ENCODE data around the gene KCNA2. TPM values are rescaled to one million over a fixed set of nuclear protein-coding genes. Genes with fewer than 3 reads are reported as not detected.

KCNA2 gene
- total and polyA plus RNA-seq, 2 of the 13 experiments (the other 11 are each of a cell fraction or from before 2014, with no cell fraction given) = not detected

DNA sequence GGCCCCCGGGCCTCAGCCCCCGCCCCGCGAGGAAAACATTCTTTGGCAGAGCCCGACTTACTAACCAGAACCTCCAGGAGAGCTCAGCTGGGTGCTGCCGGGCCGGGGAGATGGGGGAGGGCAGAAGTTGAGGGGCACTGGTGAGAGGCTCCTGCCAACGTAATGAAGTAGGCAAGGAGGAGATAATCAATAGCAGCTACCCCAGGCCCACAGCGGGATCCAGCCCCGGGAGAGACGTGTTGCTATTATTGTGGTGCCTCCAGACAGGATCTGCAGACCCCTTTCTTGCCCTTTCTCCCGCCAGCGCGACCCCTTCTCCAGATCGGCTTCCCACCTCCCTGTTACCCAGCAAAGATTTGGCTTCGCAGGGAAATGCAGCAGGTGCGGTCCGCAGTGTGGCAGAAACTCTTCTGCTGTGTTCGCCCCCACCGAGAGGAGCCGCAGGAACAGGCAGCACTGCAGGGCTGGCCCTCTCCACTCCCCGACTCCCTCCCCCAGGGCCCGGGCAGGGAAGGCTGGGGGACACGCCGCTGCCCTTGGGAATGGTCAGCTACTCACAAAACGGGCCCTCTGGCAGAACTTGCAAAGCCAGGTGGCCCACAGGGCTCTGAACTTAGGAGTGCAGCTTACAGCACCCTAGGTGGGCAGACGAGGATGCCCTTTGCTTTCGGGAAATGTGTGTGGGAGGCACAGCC lies 1.5 kb upstream of the KCNA2 start:
- ChIA-PET POLR2A (no interaction called here), CTCF (ENCODE audit: low intra/inter-chr PET ratio, low total read pairs) (no interaction called here)
- H3K27ac ChIP-seq (ENCODE audit: extremely low read length, insufficient read depth, low read length) = no peak overlapping the region
- H3K9ac ChIP-seq (ENCODE audit: insufficient read depth, low read depth, low read length) = no peak overlapping the region
- ATAC-seq (no peak), DNase-seq (ENCODE audit: low spot score) (no peak), FAIRE-seq (no peak)
- no TSS peak for BruUV-seq (replicated peaks)
- TF ChIP-seq EZH2 (conservative IDR thresholded peaks at IDR 0.05; ENCODE audit: low read depth, low read length) (peak; percentile 82), ZSCAN30 (CRISPR knock-in tag; IDR thresholded peaks at IDR 0.05) (no peak)
- no peak overlapping the region for H3K4me2 ChIP-seq (ENCODE audit: low read depth, low read length)
- no peak overlapping the region for H2AFZ ChIP-seq (ENCODE audit: low read length)
- in situ Hi-C loops (cut with HindIII; ENCODE audit: extremely low pct_ligation_motif_present, low pct_unique_long_range_greater_than_20kb) (no loop called here), intact Hi-C loops (cut with micrococcal nuclease; ENCODE audit: unreplicated experiment) (no loop called here)
- no peaks in the 10 kb centered on the region; the same call in 1 of the 2 replicates for H3K4me1 ChIP-seq (ENCODE audit: insufficient read depth, low read length)
- 57% methylated on average over 6 of the region's 28 CpGs for WGBS (ENCODE audit: low lambda C conversion rate)
- H3K4me3 ChIP-seq (replicated peaks in 1 of 3; ENCODE audit: insufficient read depth in 1 of 3, low read depth in 2 of 3, low read length in 3 of 3) = no peak overlapping the region
- no peaks in the 10 kb centered on the region for H3K79me2 ChIP-seq (ENCODE audit: insufficient read depth, low read length)
- no peaks in the 10 kb centered on the region for H4K20me1 ChIP-seq (ENCODE audit: insufficient read depth, low read length)
- H3K27me3 ChIP-seq (ENCODE audit: control insufficient read depth in 1 of 2, insufficient read depth in 2 of 2, low read length in 2 of 2) = peaks cover 10 to 74% of the 10 kb centered on the region in 2 experiments
- no peaks in the 10 kb centered on the region for H3K9me3 ChIP-seq (ENCODE audit: low read length)
- no peaks in the 10 kb centered on the region for H3K36me3 ChIP-seq (replicated peaks in 1 of 2; ENCODE audit: control insufficient read depth in 1 of 2, insufficient read depth in 2 of 2, low read length in 2 of 2)

DNA sequence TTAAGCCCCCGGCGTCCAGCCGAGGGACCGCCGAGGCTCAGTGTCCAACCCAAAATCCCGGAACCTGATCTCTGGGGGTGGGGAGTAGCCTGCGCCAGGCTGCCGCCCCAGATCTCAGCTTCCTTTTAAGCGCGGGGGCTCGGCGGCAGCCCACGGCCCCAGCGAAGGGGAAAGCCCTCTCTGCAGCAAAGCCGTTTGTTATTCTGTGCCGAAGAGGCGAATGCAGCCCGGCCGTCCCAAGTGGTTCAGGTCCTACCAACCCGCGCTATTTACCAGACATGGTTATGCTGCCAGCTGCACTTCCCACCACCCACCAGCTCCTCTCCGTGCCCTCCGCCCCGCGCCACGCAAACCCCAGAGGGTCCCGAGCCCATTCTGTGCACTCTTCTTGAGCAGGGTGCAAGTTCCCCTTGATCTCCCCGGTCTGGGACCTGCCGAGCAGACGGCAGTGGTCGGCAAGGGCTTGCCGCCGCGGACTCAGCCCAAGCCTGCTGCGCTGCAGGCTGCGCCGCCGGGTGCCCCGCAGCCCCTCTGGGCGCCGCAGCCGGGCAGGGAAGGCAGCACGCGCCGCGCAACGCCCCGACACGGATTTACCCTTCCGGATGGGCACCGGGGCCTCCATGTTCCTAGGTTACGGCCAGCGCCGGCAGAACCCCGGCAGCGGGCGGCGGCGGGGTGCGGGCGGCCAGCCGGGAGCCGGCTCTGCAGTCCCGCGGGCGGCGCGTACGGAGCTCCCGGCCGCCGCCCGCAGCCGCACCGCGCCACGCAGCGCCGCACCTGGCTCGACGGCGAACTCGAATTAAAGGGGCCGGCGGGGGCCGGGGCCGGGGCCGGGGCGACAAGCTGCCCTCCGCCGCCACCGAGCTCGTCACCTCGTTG lies 738 bp upstream of the KCNA2 start:
- Histone ChIP-seq H3K4me3 (replicated peaks in 1 of 3; ENCODE audit: insufficient read depth in 1 of 3, low read depth in 2 of 3, low read length in 3 of 3) (peak overlapping the region in 2 of 3 experiments; percentile 34 to 40; a peak in 2 of 6 replicates), H3K4me2 (ENCODE audit: low read depth, low read length) (peak overlapping the region; percentile 42; the same call in 1 of the 2 replicates), H3K36me3 (replicated peaks in 1 of 2; ENCODE audit: control insufficient read depth in 1 of 2, insufficient read depth in 2 of 2, low read length in 2 of 2) (no peaks in the 10 kb centered on the region), H3K4me1 (ENCODE audit: insufficient read depth, low read length) (no peaks in the 10 kb centered on the region; the same call in 1 of the 2 replicates), H4K20me1 (ENCODE audit: insufficient read depth, low read length) (no peaks in the 10 kb centered on the region), H3K9me3 (ENCODE audit: low read length) (no peaks in the 10 kb centered on the region), H3K27me3 (ENCODE audit: control insufficient read depth in 1 of 2, insufficient read depth in 2 of 2, low read length in 2 of 2) (peaks cover 12 to 78% of the 10 kb centered on the region in 2 experiments), H3K9ac (ENCODE audit: insufficient read depth, low read depth, low read length) (no peak overlapping the region), H3K27ac (ENCODE audit: extremely low read length, insufficient read depth, low read length) (no peak overlapping the region), H2AFZ (ENCODE audit: low read length) (no peak overlapping the region), H3K79me2 (ENCODE audit: insufficient read depth, low read length) (no peaks in the 10 kb centered on the region)
- CTCF ChIA-PET (ENCODE audit: low intra/inter-chr PET ratio, low total read pairs) = no interaction called here
- POLR2A ChIA-PET = no interaction called here
- FAIRE-seq (no peak), ATAC-seq (peak; percentile 50), DNase-seq (ENCODE audit: low spot score) (no peak)
- intact Hi-C loops (cut with micrococcal nuclease; ENCODE audit: unreplicated experiment) (no loop called here), in situ Hi-C loops (cut with HindIII; ENCODE audit: extremely low pct_ligation_motif_present, low pct_unique_long_range_greater_than_20kb) (no loop called here)
- BruUV-seq (replicated peaks) = no TSS peak
- 0% methylated on average over 3 of the region's 94 CpGs for WGBS (ENCODE audit: low lambda C conversion rate)
- TF ChIP-seq RBM22 (optimal IDR thresholded peaks at IDR 0.05; ENCODE audit: low read length) = no peak
- no peak for TF ChIP-seq NR1H2 (CRISPR knock-in tag; IDR thresholded peaks at IDR 0.05; ENCODE audit: borderline replicate concordance, low read depth)
- TF ChIP-seq SP2 (CRISPR knock-in tag; IDR thresholded peaks at IDR 0.05) = no peak
- no peak for TF ChIP-seq PHF21A (CRISPR knock-in tag; IDR thresholded peaks at IDR 0.05)
- no peak for TF ChIP-seq KLF15 (CRISPR knock-in tag; IDR thresholded peaks at IDR 0.05; ENCODE audit: borderline replicate concordance)
- TF ChIP-seq, protein P1, sequence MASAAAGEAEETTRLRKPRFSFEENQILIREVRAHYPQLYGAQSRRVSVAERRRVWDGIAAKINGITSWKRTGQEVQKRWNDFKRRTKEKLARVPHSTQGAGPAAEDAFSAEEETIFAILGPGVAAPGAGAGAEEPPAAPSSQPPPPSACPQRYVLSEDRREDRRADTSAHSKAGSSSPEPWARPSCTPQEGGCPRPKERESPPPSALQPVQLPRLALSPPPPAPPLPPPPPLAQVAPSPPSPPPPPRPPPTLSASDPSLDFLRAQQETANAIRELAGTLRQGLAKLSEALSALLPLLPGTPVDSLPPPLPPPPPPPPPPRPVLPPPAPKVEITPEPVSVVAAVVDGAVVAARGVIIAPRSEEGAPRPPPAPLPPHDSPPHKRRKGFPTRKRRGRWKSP (CRISPR knock-in tag; IDR thresholded peaks at IDR 0.05) = peak; percentile 41
- TF ChIP-seq DMAP1 (CRISPR knock-in tag; IDR thresholded peaks at IDR 0.05) = no peak
- TF ChIP-seq PLRG1 (conservative IDR thresholded peaks at IDR 0.05) = no peak
- TF ChIP-seq, protein P2, sequence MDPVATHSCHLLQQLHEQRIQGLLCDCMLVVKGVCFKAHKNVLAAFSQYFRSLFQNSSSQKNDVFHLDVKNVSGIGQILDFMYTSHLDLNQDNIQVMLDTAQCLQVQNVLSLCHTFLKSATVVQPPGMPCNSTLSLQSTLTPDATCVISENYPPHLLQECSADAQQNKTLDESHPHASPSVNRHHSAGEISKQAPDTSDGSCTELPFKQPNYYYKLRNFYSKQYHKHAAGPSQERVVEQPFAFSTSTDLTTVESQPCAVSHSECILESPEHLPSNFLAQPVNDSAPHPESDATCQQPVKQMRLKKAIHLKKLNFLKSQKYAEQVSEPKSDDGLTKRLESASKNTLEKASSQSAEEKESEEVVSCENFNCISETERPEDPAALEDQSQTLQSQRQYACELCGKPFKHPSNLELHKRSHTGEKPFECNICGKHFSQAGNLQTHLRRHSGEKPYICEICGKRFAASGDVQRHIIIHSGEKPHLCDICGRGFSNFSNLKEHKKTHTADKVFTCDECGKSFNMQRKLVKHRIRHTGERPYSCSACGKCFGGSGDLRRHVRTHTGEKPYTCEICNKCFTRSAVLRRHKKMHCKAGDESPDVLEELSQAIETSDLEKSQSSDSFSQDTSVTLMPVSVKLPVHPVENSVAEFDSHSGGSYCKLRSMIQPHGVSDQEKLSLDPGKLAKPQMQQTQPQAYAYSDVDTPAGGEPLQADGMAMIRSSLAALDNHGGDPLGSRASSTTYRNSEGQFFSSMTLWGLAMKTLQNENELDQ (CRISPR knock-in tag; IDR thresholded peaks at IDR 0.05; ENCODE audit: borderline replicate concordance) = no peak
- no peak for TF ChIP-seq ZBTB7B (CRISPR knock-in tag; IDR thresholded peaks at IDR 0.05)
